ENCODE data around the gene SPTLC3. TPM values are rescaled to one million over a fixed set of nuclear protein-coding genes. Genes with fewer than 3 reads are reported as not detected.

Gene SPTLC3
- total and polyA plus RNA-seq, 2 experiments from 2014 or later: 36.3 to 47.6 TPM

GRCh38 chr20:13183005-13183404 lies 174.2 kb downstream of the SPTLC3 start:
- Histone ChIP-seq H3K79me2 (no peaks in the 10 kb centered on the region), H3K9me2 (replicated peaks; ENCODE audit: insufficient read depth) (no peaks in the 10 kb centered on the region), H2AFZ (no peak overlapping the region), H3K27ac (no peak overlapping the region), H3K36me3 (replicated peaks; ENCODE audit: insufficient read depth, low read depth) (no peaks in the 10 kb centered on the region), H3K4me3 (no peak overlapping the region), H3K4me2 (no peak overlapping the region), H3K9me3 (ENCODE audit: low read depth) (no peaks in the 10 kb centered on the region), H3K4me1 (ENCODE audit: insufficient read depth) (no peaks in the 10 kb centered on the region), H3K27me3 (no peaks in the 10 kb centered on the region), H4K20me1 (ENCODE audit: insufficient read depth, poor library complexity, severe bottlenecking) (no peaks in the 10 kb centered on the region)
- WGBS (ENCODE audit: low lambda C conversion rate, missing lambda C conversion rate): 71% methylated on average over 1 of the region's 1 CpG
- DNase-seq (ENCODE audit: low spot score): no peak
- TF ChIP-seq EZH2phosphoT487 (IDR thresholded peaks at IDR 0.05; ENCODE audit: low read depth, severe bottlenecking, unreplicated experiment) (no peak), CTCF (IDR thresholded peaks at IDR 0.05; ENCODE audit: poor library complexity) (no peak)

- 44% methylated on average over 3 of the region's 3 CpGs for WGBS (ENCODE audit: low lambda C conversion rate, missing lambda C conversion rate)
- no peak overlapping the region for H3K4me2 ChIP-seq
- H3K4me1 ChIP-seq (ENCODE audit: insufficient read depth): no peaks in the 10 kb centered on the region
- no peak overlapping the region for H2AFZ ChIP-seq
- H3K4me3 ChIP-seq: no peak overlapping the region
- no peaks in the 10 kb centered on the region for H3K9me2 ChIP-seq (replicated peaks; ENCODE audit: insufficient read depth)
- no peaks in the 10 kb centered on the region for H3K27me3 ChIP-seq
- TF ChIP-seq CTCF (IDR thresholded peaks at IDR 0.05; ENCODE audit: poor library complexity): no peak
- TF ChIP-seq EZH2phosphoT487 (IDR thresholded peaks at IDR 0.05; ENCODE audit: low read depth, severe bottlenecking, unreplicated experiment): no peak
- no peak for TF ChIP-seq EZH2 (IDR thresholded peaks at IDR 0.05; ENCODE audit: borderline replicate concordance)
- H3K9me3 ChIP-seq (ENCODE audit: low read depth): no peaks in the 10 kb centered on the region
- no peak overlapping the region for H3K27ac ChIP-seq
- no peak for DNase-seq (ENCODE audit: low spot score)
- H3K79me2 ChIP-seq: no peaks in the 10 kb centered on the region
- no peaks in the 10 kb centered on the region for H4K20me1 ChIP-seq (ENCODE audit: insufficient read depth, poor library complexity, severe bottlenecking)
- H3K36me3 ChIP-seq (replicated peaks; ENCODE audit: insufficient read depth, low read depth): no peaks in the 10 kb centered on the region
Measured at GRCh38 chr20:13186043-13186774, 177.4 kb downstream of the SPTLC3 start.

GRCh38 chr20:13187899-13188298 lies 179.1 kb downstream of the SPTLC3 start:
- no peaks in the 10 kb centered on the region for H3K9me2 ChIP-seq (replicated peaks; ENCODE audit: insufficient read depth)
- H2AFZ ChIP-seq: no peak overlapping the region
- H3K4me1 ChIP-seq (ENCODE audit: insufficient read depth): no peaks in the 10 kb centered on the region
- TF ChIP-seq CTCF (IDR thresholded peaks at IDR 0.05; ENCODE audit: poor library complexity) (no peak), EZH2 (IDR thresholded peaks at IDR 0.05; ENCODE audit: borderline replicate concordance) (no peak), EZH2phosphoT487 (IDR thresholded peaks at IDR 0.05; ENCODE audit: low read depth, severe bottlenecking, unreplicated experiment) (no peak)
- DNase-seq (ENCODE audit: low spot score): no peak
- H3K79me2 ChIP-seq: no peaks in the 10 kb centered on the region
- H3K27ac ChIP-seq: no peak overlapping the region
- H3K9me3 ChIP-seq (ENCODE audit: low read depth): no peaks in the 10 kb centered on the region
- no peaks in the 10 kb centered on the region for H4K20me1 ChIP-seq (ENCODE audit: insufficient read depth, poor library complexity, severe bottlenecking)
- no peaks in the 10 kb centered on the region for H3K36me3 ChIP-seq (replicated peaks; ENCODE audit: insufficient read depth, low read depth)
- no peaks in the 10 kb centered on the region for H3K27me3 ChIP-seq
- H3K4me2 ChIP-seq: no peak overlapping the region
- H3K4me3 ChIP-seq: no peak overlapping the region
- 70% methylated on average over 2 of the region's 2 CpGs for WGBS (ENCODE audit: low lambda C conversion rate, missing lambda C conversion rate)
